HCEC 1CT (cell line): ENCODE measurements around the gene ZFTA.
A peak's percentile ranks its signal among the peaks of the same experiment; 100 is the strongest.
"Not testable (repeated sequence)": the region's sequence is repeated elsewhere in the genome, so short reads cannot be mapped to it uniquely, and the experiment has no call there.

ENCODE experiments used
- DNase-seq: peaks from one replicate; pipeline ENCODE4 v3.0.0-alpha.2; 2017

ZFTA gene

DNA sequence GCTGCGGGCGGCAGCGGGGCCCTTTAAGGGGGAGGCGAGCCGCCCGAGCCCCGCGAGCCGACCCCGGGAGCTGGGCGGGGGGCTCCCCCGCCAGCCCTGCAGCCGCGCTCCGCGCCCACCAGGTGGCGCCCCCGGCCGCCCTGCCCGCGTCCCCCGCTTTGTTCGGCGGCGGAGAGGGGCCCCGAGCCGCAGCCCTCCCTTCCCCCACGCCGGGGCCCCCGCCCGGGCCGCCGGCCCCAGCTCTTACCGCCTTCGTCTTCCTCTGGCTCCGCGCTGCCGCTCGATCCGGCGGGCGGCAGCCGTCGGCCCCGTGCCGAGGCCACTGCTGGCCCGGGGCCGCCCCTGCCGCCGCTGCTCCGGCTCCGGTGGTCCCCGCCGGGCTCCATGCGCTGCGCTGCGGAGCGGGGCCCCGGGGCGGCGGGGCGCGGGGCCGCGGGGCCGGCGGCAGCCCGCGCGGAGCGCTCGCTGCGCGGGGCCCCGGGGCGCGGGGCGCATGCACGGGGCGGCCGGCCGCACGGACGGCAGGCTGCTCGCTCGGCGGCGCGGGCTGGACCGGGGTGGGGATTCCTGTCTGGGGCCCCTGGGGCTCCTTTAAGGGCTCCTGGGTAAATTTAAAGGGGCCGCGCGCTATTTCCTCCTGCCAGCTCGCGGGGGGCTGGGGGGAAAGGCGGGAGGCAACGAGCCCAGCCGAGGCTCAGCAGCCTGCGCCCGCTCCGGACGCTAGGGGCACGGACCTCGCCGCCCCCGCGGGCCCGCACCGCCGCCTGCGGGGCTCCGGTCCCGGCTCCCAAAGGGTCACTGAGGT lies at the start of gene ZFTA:
ZFTA (minus strand) TSS at position 539 of the 805 bp plus-strand sequence; CDS start at position 386, 153 bp downstream.
- peak; percentile 61 for DNase-seq

- DNase-seq = no peak
These were observed 49.4 kb upstream of the ZFTA start for GRCh38 chr11:63817758-63818498.

DNA sequence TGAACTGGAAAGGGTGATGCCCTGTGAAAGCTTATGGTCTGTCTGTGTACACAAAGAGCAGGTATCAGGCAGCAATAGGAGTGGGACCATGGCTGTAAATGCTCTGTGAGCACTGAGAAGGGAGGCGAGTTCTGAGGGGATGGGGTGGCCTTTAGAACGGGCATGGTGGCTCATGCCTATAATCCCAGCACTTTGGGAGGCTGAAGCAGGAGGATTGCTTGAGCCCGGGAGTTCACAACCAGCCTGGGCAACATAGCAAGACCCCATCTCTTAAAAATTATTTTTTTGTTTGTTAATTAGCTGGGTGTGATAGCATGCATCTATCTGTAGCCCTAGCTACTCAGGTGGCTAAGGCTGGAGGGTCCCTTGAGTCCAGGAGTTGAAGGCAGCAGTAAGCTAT lies 48.2 kb upstream of the ZFTA start:
- DNase-seq = no peak

GRCh38 chr11:63816166-63816565 lies 47.6 kb upstream of the ZFTA start:
- no peak for DNase-seq

GRCh38 chr11:63814383-63814736 lies 45.8 kb upstream of the ZFTA start:
- DNase-seq = no peak

DNA sequence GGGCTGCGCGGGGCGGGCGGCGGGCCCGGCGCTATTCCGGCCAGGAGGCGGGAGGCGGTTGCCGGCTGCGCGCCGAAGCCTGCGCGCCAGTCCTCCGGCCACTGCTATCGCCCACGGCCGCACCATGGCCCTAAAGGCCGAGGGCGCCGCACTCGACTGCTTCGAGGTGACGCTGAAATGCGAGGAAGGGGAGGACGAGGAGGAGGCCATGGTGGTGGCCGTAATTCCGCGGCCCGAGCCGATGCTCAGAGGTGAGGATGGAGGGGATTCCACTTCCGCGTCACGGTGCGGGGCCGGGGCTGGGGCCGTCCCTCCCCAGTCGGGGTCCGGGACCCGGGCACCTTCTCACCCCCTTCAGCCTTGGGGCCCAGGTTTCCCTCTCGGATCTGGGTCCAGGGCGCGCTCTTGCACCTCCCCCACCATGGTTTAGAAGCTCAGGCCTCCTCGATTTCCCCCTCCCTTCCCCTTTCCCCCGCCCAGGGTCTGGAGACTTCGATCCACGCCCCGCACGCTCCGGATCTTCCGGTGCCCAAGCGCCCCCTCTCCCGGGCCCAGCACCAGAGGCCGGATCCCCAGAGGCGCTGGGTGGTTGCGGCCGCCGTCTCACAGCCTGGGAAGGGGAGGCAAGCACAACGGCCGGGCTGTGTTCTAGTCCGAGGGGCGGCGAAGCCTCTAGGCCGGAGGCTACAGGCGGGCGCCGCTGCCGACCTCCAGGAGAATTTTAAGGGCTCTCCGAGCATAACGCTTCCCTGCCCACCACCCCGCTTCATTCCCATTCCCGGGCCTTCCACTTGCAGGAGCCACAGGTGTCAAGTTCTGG lies 45.2 kb upstream of the ZFTA start:
- peak; percentile 17 for DNase-seq

GRCh38 chr11:63813035-63813562 lies 44.5 kb upstream of the ZFTA start, which contains the start of gene SPINDOC:
TSS of gene SPINDOC (plus strand) at chr11:63813456. CDS start at chr11:63813687, 231 bp downstream.
- DNase-seq = peak; percentile 67

- no peak for DNase-seq
These were observed 42.9 kb upstream of the ZFTA start for GRCh38 chr11:63811522-63811921.

GRCh38 chr11:63810383-63810782 lies 41.8 kb upstream of the ZFTA start:
- not testable (repeated sequence) for DNase-seq

- no peak for DNase-seq
These were observed 37.4 kb upstream of the ZFTA start for GRCh38 chr11:63805844-63806415.

- DNase-seq = no peak
These were observed 35.7 kb upstream of the ZFTA start for GRCh38 chr11:63804259-63804658.

DNA sequence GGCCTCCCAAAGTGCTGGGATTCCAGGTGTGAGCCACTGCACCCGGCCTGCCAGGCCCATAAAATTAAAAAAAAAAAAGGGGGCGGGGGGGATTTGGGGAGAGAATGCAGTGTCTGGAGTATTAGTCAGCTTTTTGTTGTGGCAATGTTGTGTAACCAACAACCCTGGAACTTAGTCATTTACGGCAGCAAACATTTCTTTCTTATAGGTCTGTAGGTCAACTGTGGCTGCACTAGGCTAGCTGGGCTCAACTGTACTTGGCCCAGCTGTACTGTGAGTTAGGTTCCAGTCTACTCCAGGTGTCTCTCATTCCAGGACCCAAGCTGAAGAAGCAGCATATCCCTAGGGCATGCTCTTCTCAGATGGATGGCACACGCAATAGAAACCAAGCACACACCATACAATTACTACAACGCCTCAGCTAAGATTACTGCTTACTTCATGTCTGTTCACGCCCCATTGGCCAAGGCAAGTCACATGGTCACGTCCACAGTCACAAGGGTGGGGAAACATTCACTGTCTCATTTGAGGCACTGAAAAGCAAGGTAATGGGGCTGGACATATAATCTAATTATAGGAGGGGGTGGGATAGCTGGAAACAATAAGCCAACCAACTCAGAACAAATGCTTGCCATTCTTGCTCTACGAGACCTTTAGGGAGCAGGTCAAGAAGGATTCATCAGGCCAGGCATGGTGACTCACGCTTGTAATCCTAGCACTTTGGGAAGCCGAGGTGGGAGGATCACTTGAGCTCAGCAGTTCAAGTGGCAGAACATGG lies 34.3 kb upstream of the ZFTA start:
- peak; percentile 87 for DNase-seq

DNA sequence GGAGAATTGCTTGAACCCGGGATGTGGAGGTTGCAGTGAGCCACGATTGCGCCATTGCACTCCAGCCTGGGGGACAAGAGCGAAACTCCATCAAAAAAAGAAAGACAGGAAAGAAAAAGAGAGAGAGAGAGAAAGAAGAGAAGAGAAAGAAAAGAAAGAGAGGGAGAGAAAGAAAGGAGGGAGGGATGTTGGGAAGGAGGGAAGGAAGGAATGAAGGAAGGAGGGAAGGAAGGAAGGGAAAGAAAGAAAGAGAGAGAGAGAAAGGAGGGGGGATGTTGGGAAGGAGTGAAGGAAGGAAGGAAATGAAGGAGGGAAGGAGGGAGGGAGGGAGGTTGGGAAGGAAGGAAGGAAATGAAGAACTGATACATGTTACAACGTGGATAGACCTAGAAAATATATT lies 32.3 kb upstream of the ZFTA start:
- no peak for DNase-seq

- DNase-seq = no peak
These were observed 26.5 kb upstream of the ZFTA start for GRCh38 chr11:63795066-63795465.

DNA sequence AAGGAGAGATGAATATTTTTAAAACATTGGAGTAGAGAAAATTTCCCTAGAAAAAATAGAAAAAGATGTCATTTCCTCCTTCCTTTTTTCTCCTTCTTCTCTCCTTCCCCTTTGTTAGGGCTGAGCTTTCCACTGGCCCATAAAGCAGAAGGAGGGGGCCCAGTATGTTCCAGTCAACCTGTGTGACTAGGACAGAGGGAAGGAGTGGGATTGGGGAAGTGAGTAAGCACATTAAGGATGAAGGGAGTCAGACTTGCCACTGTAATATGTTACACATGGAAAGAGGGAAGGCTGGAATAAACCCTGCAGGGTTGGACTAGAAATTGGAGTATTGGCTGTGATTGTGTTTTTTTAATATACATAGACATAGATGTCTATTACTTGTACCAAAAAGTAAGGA lies 24.6 kb upstream of the ZFTA start:
- no peak for DNase-seq

DNA sequence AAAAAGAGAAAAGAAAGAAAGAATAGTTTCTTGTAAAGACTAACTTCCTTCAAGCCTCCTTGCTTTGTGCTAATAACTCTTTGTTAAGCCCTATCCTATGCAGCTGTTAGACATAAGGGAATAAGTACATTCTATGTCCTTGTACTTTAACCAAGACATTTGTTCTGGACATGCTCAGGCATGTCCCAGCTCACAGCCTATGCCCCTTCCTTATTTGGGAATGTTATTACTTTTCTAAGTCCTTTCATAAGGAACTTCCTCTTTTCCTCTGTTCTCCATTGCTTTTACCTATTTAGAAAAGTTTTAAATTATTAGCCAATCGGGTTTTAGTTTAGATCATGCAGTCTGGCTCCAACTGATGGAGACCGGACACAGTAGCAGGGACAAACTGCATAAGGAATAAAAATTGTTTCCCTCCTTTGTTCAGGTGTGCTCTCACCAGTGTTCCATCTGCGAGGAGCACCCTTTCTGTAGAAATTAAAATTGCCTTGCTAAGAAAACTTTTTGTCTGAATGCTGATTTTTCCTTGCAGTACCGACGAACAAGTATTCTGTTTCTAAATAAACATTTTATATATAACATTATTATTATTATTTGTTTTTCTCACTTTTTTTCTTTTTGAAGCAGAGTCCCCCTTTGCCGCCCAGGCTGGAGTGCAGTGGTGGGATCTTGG lies 23.1 kb upstream of the ZFTA start:
- no peak for DNase-seq

- no peak for DNase-seq
These were observed 17.2 kb upstream of the ZFTA start for GRCh38 chr11:63785823-63786222.

GRCh38 chr11:63783925-63784592 lies 15.5 kb upstream of the ZFTA start:
- DNase-seq = no peak

DNA sequence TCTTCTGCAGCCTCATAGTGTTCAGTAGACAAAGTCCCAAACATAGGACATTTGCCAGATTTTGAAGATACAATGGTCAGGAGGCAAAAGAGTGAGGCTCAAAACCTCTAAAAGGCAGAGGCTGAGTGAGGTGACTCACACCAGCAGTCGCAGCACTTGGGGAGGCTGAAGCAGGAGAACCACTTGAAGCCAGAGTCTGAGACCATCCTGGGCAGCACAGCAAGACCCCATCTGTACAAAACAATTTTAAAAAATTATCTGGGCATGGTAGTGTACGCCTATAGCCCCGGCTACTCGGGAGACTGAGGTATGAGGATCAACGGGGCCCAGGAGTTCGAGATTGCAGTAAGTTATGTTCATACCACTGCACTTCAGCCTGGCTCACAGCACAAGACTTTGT lies 14.2 kb upstream of the ZFTA start:
- no peak for DNase-seq

DNA sequence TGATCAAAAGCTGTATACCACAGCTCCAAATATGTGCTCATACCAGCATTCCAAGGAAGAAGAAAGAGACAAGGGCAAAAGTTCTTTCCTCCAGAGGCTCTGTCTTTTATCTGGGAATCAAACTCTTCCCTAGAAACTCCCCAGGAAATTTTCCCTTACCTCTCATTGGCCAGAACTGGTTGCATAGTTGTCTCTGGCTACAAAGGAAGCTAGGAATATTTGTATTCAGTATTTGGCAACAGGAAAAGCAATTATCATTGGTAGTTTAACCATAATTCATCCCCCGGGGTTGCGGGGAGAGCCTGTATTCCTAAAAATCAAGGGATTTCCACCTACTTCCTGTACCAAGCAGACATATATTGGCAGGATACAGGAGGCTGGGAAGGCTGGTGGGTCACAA lies 10.5 kb upstream of the ZFTA start:
- no peak for DNase-seq

- DNase-seq = no peak
These were observed 6.6 kb upstream of the ZFTA start for GRCh38 chr11:63775191-63775590.
